NCI-H82 treated with DMSO at 0.1 percent for 48 hours (cell line): ENCODE results near the gene COG6.
A peak's percentile ranks its signal among the peaks of the same experiment; 100 is the strongest.

ENCODE experiments used
- DNase-seq: peaks from one replicate; lab custom pipeline; 2025; ENCODE audit not compliant: unreplicated experiment; lab: John Stamatoyannopoulos, UW

Gene COG6

DNA sequence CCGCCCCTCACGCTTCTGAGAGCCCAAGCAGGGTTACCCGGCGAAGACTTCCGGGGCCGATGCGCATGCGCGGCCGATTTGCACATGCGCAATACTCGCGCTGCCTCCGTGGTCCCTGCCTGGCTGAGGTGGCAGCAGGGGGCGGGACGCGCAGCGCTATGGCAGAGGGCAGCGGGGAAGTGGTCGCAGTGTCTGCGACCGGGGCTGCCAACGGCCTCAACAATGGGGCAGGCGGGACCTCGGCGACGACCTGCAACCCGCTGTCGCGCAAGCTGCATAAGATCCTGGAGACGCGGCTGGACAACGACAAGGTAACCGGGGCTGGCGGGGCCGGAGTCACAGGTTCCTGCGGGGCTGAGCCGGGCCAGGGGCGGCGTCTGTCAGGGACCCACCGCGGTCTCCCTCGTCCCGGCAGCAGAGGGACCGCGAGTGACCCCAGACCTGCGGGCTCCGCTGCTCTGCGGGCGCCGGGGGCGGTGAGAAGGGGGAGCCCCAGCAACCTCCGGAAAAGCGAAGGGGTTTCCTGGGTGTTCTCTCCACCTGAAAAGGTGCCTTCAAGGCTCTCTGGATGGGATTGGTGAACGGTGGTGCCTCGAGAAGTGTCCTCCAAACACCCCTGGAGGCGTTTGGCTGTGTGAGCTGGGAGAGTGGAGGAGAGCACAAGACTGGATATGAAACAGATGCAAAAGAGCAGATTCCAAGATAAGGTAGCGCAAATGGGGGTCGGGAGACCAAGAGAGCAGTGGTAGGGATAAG, at the start of gene COG6:
TSS of gene COG6 (plus strand) at position 94 of the 756 bp plus-strand sequence. CDS start at position 159, 65 bp downstream.
- DNase-seq: peak; percentile 64

DNA sequence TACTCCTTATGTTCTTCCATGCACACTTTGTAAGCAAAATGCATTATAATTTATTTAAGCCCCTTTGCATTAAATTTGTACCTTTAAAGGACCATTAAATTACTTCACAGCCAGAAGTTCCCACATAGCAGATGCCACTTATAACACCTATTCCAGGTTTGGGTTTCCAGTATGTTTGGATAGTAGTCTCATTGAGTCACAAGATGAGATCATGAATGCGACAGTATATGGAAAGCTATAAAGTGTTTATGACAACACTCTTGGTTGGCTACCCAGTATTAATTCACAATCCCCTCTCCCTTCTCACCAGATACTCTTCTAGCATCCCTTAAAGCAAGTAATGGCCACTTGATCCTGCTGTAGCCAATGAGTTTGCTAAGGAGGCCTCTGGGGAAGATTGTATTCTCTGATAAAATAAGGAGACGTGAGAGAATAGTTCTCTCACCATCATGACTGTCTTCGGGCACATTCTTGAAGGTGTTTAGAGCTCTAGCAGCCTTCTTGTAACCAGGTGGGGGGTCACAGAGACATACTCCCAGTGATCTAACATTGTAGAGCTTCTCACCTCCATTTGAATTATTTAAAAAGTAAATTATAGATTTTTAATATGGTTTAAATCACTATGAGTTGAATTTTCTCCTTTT, 49.7 kb upstream of the COG6 start:
- no peak for DNase-seq

DNA sequence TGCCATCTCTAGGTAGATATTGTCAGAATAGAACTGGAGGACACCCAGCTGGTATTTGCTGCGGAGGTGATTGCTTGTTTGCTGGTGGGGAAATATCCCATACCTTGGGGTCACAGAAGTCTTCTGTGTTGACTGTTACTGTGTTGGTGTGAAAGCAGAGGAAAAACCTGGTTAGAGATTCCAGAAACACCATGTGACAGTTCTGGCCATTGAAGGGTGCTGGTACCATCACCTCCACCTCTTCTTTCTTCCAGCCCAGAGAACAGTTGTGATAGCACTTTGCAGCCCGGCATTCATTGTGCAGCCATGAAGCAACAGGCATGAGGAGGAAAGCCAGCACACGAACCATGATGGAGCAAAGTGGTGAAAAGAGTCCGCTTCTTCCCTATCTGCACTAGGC, 47.6 kb upstream of the COG6 start:
- no peak for DNase-seq

DNA sequence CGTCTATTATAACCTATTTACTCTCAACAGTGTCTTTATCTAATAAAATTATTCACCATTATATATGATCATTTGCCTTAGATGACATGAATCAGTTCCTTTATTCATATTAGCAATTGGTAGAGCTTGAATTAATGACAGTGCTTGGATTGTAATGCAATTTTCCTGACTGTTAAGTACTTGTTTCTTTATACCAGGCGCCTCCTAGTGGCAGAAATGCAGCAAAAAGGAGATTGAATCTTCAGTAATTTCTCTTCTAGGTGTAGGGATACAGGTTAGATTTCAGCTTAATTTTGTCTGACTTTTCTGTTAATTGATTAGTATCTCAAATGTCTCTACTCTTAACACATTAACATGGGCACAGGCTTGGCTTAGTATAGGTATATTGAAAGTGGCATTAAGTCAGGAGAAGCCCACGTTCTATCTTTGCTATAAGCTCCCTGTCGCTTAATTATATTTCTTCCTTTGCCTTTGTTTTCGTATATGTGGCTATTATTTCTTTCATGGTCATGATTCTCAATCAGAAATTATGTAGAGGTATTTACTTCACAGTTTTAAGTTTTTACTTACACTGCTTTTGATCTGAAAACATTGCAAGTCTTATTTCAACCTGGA, 43.3 kb upstream of the COG6 start:
- DNase-seq: peak; percentile 77

DNA sequence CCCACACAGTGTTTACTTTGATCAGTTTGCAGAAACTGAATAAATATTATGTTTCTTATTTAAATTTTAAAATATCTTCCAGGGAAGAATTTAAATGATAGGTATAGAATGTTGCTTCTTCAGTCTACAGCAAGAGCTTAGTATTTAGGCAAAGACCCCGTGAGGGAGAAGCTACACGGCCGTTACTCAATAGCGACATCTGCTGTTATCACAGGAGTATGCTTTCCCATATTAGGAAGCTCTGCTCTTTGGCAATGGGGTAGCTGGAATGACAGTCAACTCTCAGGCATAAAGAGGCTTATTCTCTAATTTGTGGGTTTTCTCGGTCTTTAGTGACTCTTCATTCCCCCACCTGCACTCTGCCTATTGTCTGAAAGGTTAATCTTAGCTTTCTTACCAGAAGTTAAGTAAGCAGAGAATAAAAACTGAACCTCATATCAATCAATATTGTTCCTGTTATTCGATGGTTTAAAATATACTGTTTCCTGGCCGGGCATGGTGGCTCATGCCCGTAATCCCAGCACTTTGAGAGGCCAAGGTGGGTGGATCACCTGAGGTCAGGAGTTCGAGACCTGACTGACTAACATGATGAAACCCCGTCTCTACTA, 39.3 kb upstream of the COG6 start:
- DNase-seq: peak; percentile 84

DNA sequence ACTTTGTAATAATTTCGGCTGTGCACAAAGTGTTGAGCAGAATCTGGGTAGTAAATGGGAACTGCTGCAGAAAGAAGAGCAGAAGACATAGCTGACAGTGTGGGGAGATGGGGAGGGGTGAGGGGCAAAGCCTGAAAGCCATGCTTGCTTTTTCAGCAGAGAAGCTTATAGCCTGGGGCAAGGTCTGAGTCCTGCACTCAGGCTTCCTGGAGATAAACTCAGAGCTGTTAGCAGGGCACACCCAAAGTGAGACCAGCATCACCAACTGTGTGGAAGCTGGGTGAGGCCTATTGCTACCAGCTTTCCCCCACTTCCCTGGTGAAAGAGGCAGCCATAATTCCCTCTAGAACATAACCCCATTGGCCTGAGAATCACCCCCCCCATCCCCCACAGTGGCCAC, 36.9 kb upstream of the COG6 start:
- no peak for DNase-seq

DNA sequence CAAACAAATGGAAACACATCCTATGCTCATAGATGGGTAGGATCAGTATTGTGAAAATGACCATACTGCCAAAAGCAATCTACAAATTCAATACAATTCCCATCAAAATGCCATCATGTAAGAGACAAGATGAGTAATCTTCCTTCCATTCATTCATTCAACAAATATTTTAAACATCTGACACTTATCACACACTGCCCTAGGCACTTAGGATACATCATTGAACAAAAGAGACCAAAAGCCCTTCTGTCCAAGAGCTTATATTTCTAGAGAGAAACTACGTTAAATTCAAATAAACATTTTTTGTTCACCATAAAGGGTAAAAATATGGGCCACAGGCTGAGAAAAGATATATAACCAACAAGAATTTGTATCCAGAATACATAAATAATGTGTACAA, 32.0 kb upstream of the COG6 start:
- DNase-seq: no peak

DNA sequence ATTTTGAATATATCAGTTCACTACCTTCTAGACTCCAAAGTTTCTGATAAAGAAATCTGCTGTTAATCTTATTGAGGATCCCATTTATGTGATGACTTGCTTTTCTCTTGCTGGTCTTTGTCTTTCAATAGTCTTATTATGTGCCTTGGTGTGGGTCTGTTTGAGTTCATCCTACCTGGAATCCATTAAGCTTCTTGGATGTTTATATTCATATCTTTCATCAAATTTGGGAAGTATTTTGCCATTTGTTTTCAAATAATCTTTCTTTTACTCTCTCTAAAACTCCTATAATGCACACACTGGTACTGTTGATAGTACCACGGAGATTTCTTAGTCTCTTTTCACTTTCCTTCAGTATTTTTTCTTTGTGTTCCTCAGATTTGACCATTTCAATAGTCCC, 24.2 kb upstream of the COG6 start:
- DNase-seq: no peak

DNA sequence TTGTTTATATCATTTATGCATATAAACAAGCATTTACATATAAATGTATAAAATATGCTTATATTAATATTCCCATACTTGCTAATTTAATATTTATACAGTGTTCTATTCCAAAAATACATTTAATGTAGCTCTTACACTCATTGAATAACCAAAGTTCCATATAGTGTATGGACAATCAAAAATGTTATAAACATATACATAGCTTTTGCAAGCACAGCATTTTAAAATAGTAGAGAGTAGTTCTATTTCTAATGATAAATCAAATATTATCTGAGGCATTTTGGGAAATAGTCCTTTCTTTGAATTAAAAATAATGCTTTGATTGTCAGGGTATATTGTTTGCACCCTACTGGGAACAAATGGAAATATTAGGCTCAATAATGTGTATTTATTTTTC, 22.5 kb upstream of the COG6 start:
- no peak for DNase-seq

DNA sequence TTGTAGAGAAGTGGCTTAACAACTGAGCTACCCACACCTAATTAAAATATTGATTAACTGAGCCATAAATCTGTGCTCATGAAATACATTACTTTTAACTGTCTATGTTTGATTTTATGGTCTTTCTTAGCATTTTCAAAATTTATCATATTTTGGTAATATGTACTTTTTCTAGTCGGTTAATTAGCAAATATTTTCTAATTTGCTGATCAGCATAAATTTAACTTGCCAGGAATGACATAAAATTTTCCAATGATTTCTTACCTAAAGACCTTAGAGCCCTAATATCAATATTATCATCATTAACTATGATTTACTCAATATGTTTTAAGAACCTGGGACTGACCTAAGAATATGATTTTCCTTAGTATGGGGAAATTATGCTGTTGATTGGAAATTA, 19.9 kb upstream of the COG6 start:
- DNase-seq: no peak

DNA sequence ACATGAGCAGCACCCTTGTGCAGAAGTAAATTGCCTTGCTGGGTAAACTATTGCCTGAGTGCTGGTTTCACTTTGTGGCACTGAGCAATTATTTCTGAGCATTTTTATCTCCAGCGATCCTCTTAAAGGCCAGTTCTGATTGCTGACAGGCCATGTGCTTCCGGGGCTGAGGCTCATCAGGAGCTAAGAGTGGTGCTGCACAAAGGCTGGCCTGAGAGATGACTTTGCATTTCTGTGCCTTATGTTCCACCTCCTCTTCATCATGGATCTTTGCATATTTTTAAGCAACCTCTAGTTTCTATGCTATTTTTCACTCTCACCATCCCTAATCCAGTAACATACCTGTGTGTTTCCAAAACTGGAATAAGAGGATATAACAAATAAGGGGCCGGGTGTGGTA, 17.6 kb upstream of the COG6 start:
- no peak for DNase-seq

DNA sequence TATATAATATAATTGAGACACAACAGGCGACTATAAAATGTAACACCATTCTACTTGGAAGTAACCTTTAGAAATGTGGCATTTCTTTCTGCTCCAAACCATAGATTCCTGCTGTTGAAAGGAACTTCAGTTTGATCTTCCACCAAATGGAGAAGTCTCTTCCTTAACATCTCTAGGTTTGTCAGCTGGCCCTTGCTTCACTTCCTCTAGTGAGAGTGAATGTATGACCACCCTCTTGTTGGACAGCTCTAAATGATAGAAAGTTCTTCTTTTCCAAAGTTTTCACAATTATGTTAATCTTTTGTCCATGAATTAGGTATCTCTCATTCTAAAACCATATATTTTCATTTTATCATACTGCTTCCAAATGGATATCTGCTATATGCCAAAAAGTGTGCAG, 13.8 kb upstream of the COG6 start:
- DNase-seq: no peak

DNA sequence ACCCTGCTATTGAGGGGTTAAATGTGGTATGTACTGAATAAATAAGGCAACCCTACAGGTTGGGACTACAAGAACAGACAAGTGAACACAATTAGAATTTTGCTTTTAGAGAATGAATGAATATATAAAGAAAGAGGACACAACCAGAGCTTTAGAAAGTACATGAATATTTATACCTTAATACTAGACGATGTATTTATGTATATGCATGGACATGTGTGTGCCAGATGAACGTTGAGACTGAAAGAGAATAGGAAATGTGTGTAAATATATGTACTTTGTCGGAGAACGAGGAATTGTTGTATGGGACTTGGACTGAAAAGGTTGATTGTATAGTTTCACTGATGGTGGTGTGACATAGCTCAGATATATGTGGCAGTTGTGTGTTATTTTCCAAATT, 9.3 kb upstream of the COG6 start:
- no peak for DNase-seq

DNA sequence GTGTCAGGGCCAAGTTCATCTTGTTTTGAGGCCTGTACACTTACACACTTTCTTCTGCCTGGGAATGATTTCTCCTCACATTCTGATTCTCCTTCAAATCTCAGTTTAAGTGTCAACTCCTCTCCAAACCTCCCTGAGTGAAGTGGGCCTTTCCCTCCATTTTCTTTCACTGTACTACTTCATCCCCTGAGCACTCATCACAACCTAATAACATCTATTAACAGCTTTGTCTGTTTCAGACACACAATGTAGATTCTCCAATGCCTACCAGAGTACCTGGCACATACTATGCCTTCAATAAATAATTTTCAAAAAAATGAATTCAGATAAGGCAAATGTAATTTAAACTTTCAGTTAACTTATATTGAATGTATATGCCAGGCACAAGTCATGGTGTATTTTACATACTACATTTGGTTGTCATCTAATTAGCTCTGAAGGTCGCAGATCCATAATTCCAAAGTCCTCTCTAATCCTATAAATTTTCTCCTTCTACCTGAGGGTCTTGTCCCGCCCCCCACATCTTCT, 357 bp upstream of the COG6 start:
- DNase-seq: no peak

DNA sequence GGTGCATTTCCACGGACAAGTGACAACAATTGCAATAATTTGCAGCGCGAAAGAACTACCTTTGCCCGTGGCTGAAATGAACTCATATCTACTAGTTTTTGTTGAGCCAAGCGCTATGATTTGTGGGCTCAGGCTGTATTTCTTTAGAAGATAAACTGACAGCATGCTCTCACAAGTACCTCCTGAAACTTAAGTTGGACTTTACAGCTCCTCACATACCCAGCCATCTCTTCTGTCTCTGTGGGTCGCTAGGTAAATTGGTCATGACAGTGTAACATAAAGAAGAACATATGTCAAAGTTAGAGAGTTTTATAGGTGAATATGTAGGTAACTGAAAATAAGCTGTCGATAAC, 839 bp downstream of the COG6 start:
- no peak for DNase-seq

DNA sequence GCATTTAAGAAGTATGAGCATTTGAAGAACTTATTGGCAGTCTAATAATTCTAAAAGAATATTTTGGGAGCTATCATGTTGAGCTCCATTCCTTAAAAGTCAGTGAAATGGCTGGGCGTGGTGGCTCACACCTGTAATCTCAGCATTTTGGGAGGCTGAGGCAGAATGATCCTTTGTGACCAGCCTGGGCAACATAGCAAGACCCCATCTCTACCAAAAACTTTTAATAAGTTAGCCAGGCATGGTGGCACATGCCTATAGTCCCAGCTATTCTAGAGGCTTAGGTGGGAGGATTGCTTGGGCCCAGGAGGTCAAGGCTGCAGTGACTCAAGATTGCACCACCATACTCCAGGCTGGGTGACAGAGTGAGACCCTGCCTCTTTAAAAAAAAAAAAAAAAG, 8.0 kb downstream of the COG6 start:
- DNase-seq: no peak

DNA sequence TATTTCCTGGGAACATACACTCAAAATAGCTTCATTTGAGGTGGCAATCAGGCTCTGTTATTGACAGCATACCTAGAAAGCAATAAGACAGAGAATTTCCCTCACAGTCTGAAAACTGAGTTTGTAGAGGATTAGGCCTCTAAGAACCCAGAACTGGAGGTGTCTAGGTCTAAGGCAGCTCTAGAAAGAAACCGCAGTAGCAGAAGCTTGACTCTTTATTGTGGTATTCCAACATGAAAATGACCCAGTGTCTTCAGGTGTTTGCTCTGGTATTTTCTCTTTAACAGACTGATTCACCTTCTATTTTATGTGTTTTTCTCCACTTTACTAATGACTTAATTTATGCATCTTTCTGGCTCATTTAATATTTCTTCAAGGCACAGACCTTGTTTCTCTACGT, 8.5 kb downstream of the COG6 start:
- DNase-seq: no peak

DNA sequence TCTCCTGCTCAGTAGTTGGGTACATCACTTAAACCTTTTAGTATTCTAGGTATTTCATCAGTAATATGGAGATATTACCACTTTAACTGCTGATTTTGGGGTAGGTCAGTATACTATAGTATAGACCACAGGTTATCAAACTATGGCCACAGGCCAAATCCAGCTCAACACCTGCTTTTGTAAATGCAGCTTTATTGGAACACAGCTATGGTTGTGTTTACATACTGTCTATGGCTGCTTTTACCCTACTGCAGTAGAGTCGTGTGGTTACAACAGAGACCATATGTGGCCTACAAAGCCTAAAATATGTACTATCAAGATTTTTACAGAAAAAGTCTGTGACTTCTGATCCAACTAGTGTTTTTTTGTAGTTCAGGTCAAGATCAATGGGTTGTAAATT, 10.3 kb downstream of the COG6 start:
- no peak for DNase-seq

DNA sequence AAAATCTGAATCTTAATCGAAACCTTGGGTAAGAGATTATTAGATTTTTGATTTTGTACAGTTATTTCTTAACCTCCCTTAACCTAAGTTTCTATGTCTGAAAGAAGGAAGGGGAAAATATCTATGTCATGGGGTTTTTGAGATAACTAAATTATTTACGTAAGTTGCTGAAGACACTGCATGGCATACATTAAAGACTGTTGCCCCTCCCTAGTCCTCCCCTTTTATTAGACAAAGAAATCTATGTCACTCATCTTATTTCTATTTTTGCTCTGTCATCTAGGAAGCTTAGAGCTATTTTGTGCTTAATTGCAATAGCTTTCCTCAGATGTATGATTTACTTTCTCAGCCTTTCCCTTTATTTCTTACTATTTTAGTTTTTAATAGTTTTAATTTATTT, 15.0 kb downstream of the COG6 start:
- no peak for DNase-seq

DNA sequence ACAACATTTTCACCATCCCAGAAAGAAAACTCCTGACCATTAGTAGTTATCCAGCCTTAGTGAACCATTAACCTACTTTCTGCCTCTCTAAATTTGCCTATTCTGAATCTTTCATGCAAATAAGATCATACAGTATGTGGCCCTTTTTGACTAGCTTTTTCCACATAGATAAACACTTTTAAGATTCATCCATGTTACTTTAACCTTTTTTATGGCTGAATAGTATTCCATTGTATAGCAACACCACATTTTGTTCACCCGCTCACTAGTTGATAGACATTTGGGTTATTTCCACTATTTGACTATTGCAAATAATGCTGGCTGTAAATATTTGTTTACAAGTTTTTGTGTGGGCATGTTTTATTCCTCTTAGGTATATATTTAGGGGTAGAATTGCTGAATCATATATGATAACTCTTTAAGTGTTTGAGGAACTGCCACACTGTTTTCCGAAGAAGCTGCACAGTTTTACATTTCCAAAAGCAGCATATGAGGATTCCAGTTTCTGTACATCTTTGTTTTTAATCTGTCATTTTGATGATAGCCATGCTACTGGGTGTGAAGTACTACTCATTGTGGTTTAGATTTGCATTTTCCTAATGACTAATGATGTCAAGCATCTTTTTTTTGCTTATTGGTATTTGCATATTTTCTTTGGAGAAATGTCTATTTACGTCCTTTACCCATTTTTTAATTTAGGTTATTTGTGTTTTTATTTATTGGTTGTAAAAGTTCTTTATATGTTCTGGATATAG, 17.1 kb downstream of the COG6 start:
- DNase-seq: no peak

DNA sequence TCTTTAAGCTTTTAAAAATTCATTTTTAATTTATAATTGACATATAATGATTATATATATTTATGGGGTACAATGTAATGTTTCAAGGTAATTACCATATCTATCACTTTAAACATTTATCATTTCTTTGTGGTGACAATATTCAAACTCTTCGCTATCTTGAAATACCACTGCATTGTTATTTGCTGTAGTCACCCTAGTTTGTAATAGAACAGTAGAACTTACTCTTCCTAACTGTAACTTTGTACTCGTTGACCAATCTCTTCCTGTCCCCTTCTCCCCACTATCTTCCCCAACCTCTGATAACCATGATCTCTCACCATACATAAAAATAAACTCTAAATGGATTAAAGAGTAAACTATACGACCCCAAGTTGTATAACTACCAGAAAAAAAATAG, 20.4 kb downstream of the COG6 start:
- DNase-seq: no peak
